Spleen (tissue), 11 donors: ENCODE measurements around the gene PRR14. TPM values are rescaled to one million over a fixed set of nuclear protein-coding genes. Genes with fewer than 3 reads are reported as not detected.
A peak's percentile ranks its signal among the peaks of the same experiment; 100 is the strongest.

ENCODE experiments used
- DNase-seq: peaks from one replicate; pipeline ENCODE4 v3.0.0-alpha.2; 2020
- H3K27ac ChIP-seq, 8 donors: fragments of 200-600 bp; sonication (generic) in 7 of 8; 1 replicate in 4 of 8; 2 replicates in 4 of 8; pipeline versions ENCODE4 v1.5.0 to v1.8.0; 2016 to 2021; ENCODE audit warnings: inconsistent platforms in 4 of 8, mild to moderate bottlenecking in 4 of 8, moderate library complexity in 1 of 8
- H3K27me3 ChIP-seq, 7 donors: fragments of 200-600 bp; sonication (generic) in 6 of 7; replicated peaks in 1 of 7; 1 replicate in 4 of 7; 2 replicates in 3 of 7; pipeline versions ENCODE4 v1.5.0 to v1.8.0; 2016 to 2021; ENCODE audit warnings: inconsistent platforms in 3 of 7, mild to moderate bottlenecking in 1 of 7
- H3K36me3 ChIP-seq, 6 donors: fragments of 200-600 bp; sonication (generic) in 5 of 6; 1 replicate in 4 of 6; 2 replicates in 2 of 6; pipeline versions ENCODE4 v1.5.0 to v1.8.0; 2016 to 2021; ENCODE audit warnings: inconsistent platforms in 2 of 6
- H3K4me1 ChIP-seq, 6 donors: fragments of 200-600 bp; sonication (generic) in 5 of 6; 1 replicate in 3 of 6; 2 replicates in 3 of 6; pipeline versions ENCODE4 v1.5.0 to v1.8.0; 2016 to 2021; ENCODE audit warnings: inconsistent platforms in 3 of 6
- H3K4me3 ChIP-seq, 8 donors: fragments of 200-600 bp; sonication (generic) in 7 of 8; 1 replicate in 4 of 8; 2 replicates in 4 of 8; pipeline versions ENCODE4 v1.5.0 to v1.8.0; 2016 to 2021; ENCODE audit warnings: inconsistent platforms in 4 of 8, mild to moderate bottlenecking in 4 of 8, moderate library complexity in 2 of 8
- H3K9me3 ChIP-seq, 8 donors: fragments of 200-600 bp; sonication (generic) in 7 of 8; 1 replicate in 4 of 8; 2 replicates in 4 of 8; pipeline versions ENCODE4 v1.5.0 to v1.8.0; 2016 to 2021; ENCODE audit warnings: inconsistent platforms in 4 of 8
- POLR2A ChIP-seq, 3 donors: fragments of 450-650 bp; IDR thresholded peaks; one replicate each; pipeline ENCODE4 v1.5.1; 2017; ENCODE audit warnings: antibody characterized with exemption in 3 of 3, mild to moderate bottlenecking in 1 of 3
- POLR2AphosphoS5 ChIP-seq, 3 donors: sonication (generic); formaldehyde crosslinking; IDR thresholded peaks; one replicate each; pipeline ENCODE4 v1.5.1; 2017; ENCODE audit warnings: antibody characterized with exemption in 3 of 3
- WGBS, 5 donors: extraction: QIAGEN DNeasy Blood & Tissue Kit in 3 of 5; methylation state at CpG; one replicate each; pipeline versions ENCODE4 v1.1.5 to v1.1.7; 2013 to 2018; 5-methylcytosine and 5-hydroxymethylcytosine counted together
- intact Hi-C: fragments of 100-400 bp; cut with DNase I; formaldehyde crosslinking; loops from one replicate; pipeline ENCODE4 v1.15.0; 2023; ENCODE audit warnings: low total_unique reads
- polyA plus RNA-seq, 3 donors: library from polyadenylated mRNA; stranded (reverse); fragments of 200-250 nt; gene quantifications; one replicate each; pipeline ENCODE4 v1.2.1, GENCODE V29; 2013
- total RNA-seq, 7 donors: library from RNA; depleted of rRNA in 3 of 7; stranded (reverse); fragments of >200 nt in 3 of 7; fragmentation: NEBNext Ultra II Directional in 4 of 7; extraction: Animal tissue kit (Norgen Biotek cat#: 25700) in 4 of 7; gene quantifications; one replicate each; pipeline versions ENCODE4 v1.1.0 to v1.2.1, GENCODE V29; 2016 to 2021
- TF ChIP-seq, protein P1 (sequence below), 11 experiments: fragments of 200-600 bp in 7 of 11; fragments of 450-650 bp in 4 of 11; sonication (generic) in 4 of 11; IDR thresholded peaks in 8 of 11; conservative IDR thresholded peaks in 3 of 11; 1 replicate in 7 of 11; 2 replicates in 4 of 11; pipeline versions ENCODE4 v1.4.0 to v1.8.0; 2016 to 2021; ENCODE audit warnings: antibody characterized with exemption in 11 of 11, inconsistent platforms in 4 of 11, mild to moderate bottlenecking in 1 of 11
- donor health status: healthy with polysubstance abuse.
- donor health status: DM: no; HTN: no; CAD: no; lungs with moderate emphysema.
- donor health status: DM: no; HTN: no; CAD: no.
- donor health status: Bipolar disorder and iron deficiency.
- donor health status: healthy.
- donor health status: DM: no; HTN: no; CAD: no.
- donor health status: DM: yes; HTN: yes; CAD: no.

Gene PRR14
- total and polyA plus RNA-seq, 10 donors, result 51.2 to 178 (median 67.3) TPM

DNA sequence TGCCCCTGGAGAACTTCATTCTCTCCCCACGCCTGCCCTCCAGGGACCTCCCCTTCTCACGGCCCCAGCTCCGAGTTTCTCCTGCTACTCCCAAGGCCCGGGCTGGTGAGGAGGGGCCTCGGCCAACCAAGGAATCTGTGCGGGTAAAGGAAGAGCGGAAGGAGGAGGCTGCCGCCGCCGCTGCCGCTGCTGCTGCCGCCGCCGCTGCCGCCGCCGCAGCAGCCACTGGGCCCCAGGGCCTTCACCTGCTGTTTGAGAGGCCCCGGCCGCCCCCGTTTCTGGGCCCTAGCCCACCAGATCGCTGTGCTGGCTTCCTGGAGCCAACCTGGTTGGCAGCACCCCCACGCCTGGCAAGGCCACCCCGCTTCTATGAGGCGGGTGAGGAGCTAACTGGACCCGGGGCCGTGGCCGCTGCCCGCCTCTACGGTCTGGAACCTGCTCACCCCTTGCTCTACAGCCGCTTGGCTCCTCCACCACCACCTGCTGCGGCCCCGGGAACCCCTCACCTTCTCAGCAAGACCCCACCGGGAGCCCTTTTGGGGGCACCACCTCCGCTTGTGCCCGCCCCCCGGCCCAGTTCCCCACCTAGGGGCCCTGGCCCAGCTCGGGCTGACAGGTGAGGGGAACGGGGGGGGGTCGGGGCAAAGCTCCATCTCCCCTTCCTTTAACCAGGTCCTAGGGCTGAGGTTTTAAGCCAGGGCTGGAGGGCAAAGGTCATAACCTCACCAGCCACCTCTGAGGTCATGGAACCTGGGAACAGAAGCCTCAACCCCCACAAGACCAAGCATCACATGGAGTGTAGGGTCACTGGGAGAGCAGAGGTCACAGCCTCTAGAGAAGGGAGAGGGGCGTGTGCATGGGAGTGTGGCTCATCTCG lies 18.5 kb downstream of the PRR14 start:
- intact Hi-C loops, result no loop called here
- H3K4me1 ChIP-seq, result peaks cover 0 to 28% (median 12%) of the 10 kb centered on the region in 6 donors
- no peaks in the 10 kb centered on the region for H3K27me3 ChIP-seq
- H3K36me3 ChIP-seq, result peaks cover 13 to 78% (median 69%) of the 10 kb centered on the region in 6 donors
- whole genome bisulfite sequencing, 5 donors, result 90 to 93% (median 93%) methylated on average over 37 to 41 of the region's 41 CpGs
- H3K27ac ChIP-seq, result peak overlapping the region in 1 of 8 donors; percentile 27
- no peak for DNase-seq
- H3K9me3 ChIP-seq, result no peaks in the 10 kb centered on the region
- TF ChIP-seq POLR2AphosphoS5 (IDR thresholded peaks at IDR 0.05) (peak in 2 of 3 donors; percentile 38 to 66), POLR2A (IDR thresholded peaks at IDR 0.05) (no peak)
- TF ChIP-seq, protein P1, sequence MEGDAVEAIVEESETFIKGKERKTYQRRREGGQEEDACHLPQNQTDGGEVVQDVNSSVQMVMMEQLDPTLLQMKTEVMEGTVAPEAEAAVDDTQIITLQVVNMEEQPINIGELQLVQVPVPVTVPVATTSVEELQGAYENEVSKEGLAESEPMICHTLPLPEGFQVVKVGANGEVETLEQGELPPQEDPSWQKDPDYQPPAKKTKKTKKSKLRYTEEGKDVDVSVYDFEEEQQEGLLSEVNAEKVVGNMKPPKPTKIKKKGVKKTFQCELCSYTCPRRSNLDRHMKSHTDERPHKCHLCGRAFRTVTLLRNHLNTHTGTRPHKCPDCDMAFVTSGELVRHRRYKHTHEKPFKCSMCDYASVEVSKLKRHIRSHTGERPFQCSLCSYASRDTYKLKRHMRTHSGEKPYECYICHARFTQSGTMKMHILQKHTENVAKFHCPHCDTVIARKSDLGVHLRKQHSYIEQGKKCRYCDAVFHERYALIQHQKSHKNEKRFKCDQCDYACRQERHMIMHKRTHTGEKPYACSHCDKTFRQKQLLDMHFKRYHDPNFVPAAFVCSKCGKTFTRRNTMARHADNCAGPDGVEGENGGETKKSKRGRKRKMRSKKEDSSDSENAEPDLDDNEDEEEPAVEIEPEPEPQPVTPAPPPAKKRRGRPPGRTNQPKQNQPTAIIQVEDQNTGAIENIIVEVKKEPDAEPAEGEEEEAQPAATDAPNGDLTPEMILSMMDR (IDR thresholded peaks at IDR 0.05 in 8 of 11, conservative IDR thresholded peaks at IDR 0.05 in 3 of 11), result no peak
- H3K4me3 ChIP-seq, result no peak overlapping the region

DNA sequence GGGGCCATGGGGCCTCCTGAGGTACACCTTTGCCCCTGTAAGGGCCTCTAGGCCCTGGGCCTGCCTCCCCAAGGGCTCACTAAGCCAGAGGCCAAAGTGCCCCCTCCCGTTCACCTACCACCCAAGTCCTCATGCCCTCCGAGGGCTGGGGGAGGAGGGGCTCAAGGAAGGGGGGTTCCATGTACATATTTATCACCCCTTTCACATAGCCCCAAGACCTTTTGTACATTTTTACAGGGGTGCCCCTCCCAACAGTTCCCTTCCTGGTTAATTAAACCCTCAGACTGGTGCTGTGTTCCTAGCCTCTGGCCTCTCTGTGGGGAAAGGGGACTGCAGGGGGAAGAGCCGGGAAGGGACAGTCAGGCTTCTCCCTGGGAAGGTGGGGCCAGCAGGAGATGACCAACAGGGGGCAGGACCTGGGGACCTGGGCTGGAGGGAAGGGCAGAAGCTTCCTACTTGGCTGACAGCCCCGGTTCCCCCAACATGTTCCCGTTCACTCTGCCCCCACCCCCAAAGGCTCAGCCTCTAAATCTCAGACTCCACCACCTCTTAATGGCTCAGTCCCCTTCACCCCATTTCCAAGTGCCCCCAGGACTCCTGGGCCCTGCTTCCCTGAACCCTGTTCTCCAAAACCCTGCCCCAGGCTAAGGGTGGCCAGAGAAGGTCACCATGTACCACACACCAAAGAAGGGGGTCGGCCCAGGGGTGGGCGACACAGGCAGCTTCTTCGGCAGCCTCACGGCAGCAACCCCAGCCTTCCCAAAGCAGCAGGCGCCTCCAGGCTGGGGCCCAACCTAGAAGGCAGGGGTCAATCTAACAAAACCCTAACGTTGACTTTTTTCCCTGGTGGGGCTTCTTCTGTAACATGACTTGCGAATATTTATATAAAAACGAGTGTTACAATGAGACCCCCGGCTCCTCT lies 19.4 kb downstream of the PRR14 start:
- DNase-seq, result no peak
- H3K4me1 ChIP-seq, result peaks cover 0 to 19% (median 7%) of the 10 kb centered on the region in 6 donors
- no peaks in the 10 kb centered on the region for H3K9me3 ChIP-seq
- no peak overlapping the region for H3K4me3 ChIP-seq
- peaks cover 12 to 69% (median 60%) of the 10 kb centered on the region in 6 donors for H3K36me3 ChIP-seq
- no peaks in the 10 kb centered on the region for H3K27me3 ChIP-seq
- H3K27ac ChIP-seq, result peak overlapping the region in 1 of 8 donors; percentile 27
- WGBS, 5 donors, result 83 to 93% (median 90%) methylated on average over 14 of the region's 14 CpGs
- intact Hi-C loops, result no loop called here
- TF ChIP-seq POLR2AphosphoS5 (IDR thresholded peaks at IDR 0.05), result peak in 2 of 3 donors; percentile 20 to 67
- TF ChIP-seq, protein P1 (IDR thresholded peaks at IDR 0.05 in 8 of 11, conservative IDR thresholded peaks at IDR 0.05 in 3 of 11), result no peak

DNA sequence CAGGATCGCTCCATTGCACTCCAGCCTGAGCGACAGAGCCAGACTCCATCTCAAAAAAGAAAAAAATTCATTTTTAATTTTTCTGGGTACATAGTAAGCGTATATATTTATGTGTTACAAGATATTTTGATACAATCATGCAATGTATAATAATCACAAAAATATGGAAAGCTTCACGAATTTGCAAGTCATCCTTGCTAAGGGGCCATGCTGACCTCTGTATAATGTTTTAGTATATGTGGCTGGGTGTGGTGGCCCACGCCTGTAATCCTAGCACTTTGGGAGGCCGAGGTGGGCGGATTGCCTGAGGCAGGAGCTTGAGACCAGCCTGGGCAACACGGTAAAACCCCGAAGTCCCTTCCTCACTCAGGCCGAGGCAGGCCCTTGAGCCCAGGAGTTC lies 24.4 kb downstream of the PRR14 start:
- TF ChIP-seq POLR2A (IDR thresholded peaks at IDR 0.05) (no peak), POLR2AphosphoS5 (IDR thresholded peaks at IDR 0.05) (no peak)
- TF ChIP-seq, protein P1 (IDR thresholded peaks at IDR 0.05 in 8 of 11, conservative IDR thresholded peaks at IDR 0.05 in 3 of 11), result no peak

More for the DNA sequence above, 24.4 kb downstream of the PRR14 start:
- no peaks in the 10 kb centered on the region for H3K9me3 ChIP-seq
- no peaks in the 10 kb centered on the region for H3K4me1 ChIP-seq
- H3K27me3 ChIP-seq, result no peaks in the 10 kb centered on the region
- no peak for DNase-seq
- H3K27ac ChIP-seq, result no peak overlapping the region
- 85 to 94% (median 90%) methylated on average over 10 of the region's 10 CpGs for WGBS, 5 donors
- no peak overlapping the region for H3K4me3 ChIP-seq
- intact Hi-C loops, result no loop called here
- peaks cover 0 to 20% (median 10%) of the 10 kb centered on the region in 6 donors for H3K36me3 ChIP-seq
